ENCODE results near the gene CPA1. TPM values are rescaled to one million over a fixed set of nuclear protein-coding genes. Genes with fewer than 3 reads are reported as not detected.

The CPA1 gene
- total RNA-seq, 1 experiment from 2014 or later: not detected

DNA sequence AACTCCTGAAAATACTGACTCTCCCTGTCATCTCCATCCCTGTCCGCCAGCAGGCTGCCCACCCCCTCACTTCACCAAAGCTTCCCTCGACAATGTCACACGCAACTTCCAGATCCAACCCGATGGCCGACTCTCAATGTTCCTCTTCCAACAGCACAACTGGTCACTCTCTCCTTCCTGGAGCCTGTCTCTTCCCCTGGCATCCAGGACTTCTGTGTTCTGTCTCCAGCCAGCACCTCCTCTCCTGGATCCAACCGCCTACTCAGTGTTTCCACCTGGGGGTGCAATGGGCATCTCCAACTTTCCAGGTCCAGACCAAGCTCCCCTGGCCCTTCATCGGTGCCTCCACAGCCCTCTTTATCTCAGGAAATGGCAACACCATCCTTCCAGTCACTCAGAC lies 27.1 kb upstream of the CPA1 start:
- Histone ChIP-seq H3K27ac (ENCODE audit: insufficient read length, low read depth, low read length) (no peak overlapping the region), H3K27me3 (ENCODE audit: insufficient read depth, low read length) (no peaks in the 10 kb centered on the region), H3K4me1 (ENCODE audit: insufficient read depth, low read length) (peaks cover 10% of the 10 kb centered on the region; the same call in 1 of the 2 replicates), H2BK20ac (ENCODE audit: low read depth, low read length, poor library complexity, severe bottlenecking) (no peak overlapping the region), H4K20me1 (ENCODE audit: control insufficient read depth, insufficient read depth, insufficient read length) (no peaks in the 10 kb centered on the region), H3K23me2 (ENCODE audit: insufficient read length, low read depth, low read length, poor library complexity, severe bottlenecking) (no peaks in the 10 kb centered on the region), H2BK12ac (ENCODE audit: insufficient read length, low read depth, low read length) (no peak overlapping the region), H3K56ac (ENCODE audit: insufficient read length, low read depth, low read length) (no peak overlapping the region), H3K4ac (ENCODE audit: low read depth, low read length) (no peak overlapping the region), H2BK5ac (ENCODE audit: insufficient read length, low read length) (no peak overlapping the region), H3T11ph (ENCODE audit: low read length) (no peak overlapping the region), H4K8ac (replicated peaks; ENCODE audit: insufficient read length, low read depth, low read length) (no peak overlapping the region), H3K9me3 (ENCODE audit: control insufficient read depth, low read depth, low read length) (no peaks in the 10 kb centered on the region), H3K14ac (ENCODE audit: insufficient read depth, low read length) (no peak overlapping the region), H3K79me1 (ENCODE audit: insufficient read depth, low read depth, low read length, poor library complexity, severe bottlenecking) (no peaks in the 10 kb centered on the region), H2BK120ac (ENCODE audit: low read depth, low read length, poor library complexity, severe bottlenecking) (no peak overlapping the region), H3K79me2 (ENCODE audit: insufficient read depth, low read length) (no peaks in the 10 kb centered on the region), H3K9ac (ENCODE audit: extremely low read depth, insufficient read length, low read length) (no peak overlapping the region), H4K5ac (ENCODE audit: insufficient read length, low read depth, low read length) (no peak overlapping the region), H4K91ac (ENCODE audit: insufficient read length, low read depth, low read length) (no peak overlapping the region), H3K18ac (ENCODE audit: insufficient read length, low read depth, low read length) (no peak overlapping the region), H2AFZ (ENCODE audit: low read length) (no peak overlapping the region), H2AK5ac (ENCODE audit: insufficient read length, low read length) (no peak overlapping the region), H2BK15ac (ENCODE audit: low read depth, low read length) (no peak overlapping the region), H3K4me2 (ENCODE audit: insufficient read depth, insufficient read length, low read length) (no peak overlapping the region), H3K23ac (ENCODE audit: insufficient read length, low read depth, low read length) (no peak overlapping the region)
- DNase-seq: no peak
- WGBS (ENCODE audit: extremely low coverage, insufficient read length, low lambda C conversion rate): no CpG with 5 or more reads among the region's 7 CpGs
- H3K36me3 Mint-ChIP-seq (ENCODE audit: insufficient read depth in 1 of 3, low read depth in 3 of 3): no peaks in the 10 kb centered on the region
- peaks cover 43 to 48% of the 10 kb centered on the region in 2 experiments for H3K4me1 Mint-ChIP-seq
- H3K27ac Mint-ChIP-seq: peak overlapping the region in 1 of 3 experiments; percentile 54; a peak in 1 of 7 replicates
- peaks cover 2% of the 10 kb centered on the region; the same call in 1 of the 2 replicates for H3K27me3 Mint-ChIP-seq (ENCODE audit: low read depth)
- no peak overlapping the region for H3K4me3 Mint-ChIP-seq
- TF ChIP-seq, protein P1, sequence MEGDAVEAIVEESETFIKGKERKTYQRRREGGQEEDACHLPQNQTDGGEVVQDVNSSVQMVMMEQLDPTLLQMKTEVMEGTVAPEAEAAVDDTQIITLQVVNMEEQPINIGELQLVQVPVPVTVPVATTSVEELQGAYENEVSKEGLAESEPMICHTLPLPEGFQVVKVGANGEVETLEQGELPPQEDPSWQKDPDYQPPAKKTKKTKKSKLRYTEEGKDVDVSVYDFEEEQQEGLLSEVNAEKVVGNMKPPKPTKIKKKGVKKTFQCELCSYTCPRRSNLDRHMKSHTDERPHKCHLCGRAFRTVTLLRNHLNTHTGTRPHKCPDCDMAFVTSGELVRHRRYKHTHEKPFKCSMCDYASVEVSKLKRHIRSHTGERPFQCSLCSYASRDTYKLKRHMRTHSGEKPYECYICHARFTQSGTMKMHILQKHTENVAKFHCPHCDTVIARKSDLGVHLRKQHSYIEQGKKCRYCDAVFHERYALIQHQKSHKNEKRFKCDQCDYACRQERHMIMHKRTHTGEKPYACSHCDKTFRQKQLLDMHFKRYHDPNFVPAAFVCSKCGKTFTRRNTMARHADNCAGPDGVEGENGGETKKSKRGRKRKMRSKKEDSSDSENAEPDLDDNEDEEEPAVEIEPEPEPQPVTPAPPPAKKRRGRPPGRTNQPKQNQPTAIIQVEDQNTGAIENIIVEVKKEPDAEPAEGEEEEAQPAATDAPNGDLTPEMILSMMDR (conservative IDR thresholded peaks at IDR 0.05): no peak
- no peaks in the 10 kb centered on the region for H3K9me3 Mint-ChIP-seq
